Testis (tissue), 2 donors: Measurements from ENCODE around the gene ZNF227.
"Not testable (repeated sequence)": the region's sequence is repeated elsewhere in the genome, so short reads cannot be mapped to it uniquely, and the experiment has no call there.

Source experiments
- POLR2A ChIP-seq: fragments of 450-650 bp; IDR thresholded peaks from one replicate; pipeline ENCODE4 v1.6.1; 2017; ENCODE audit warnings: antibody characterized with exemption, mild to moderate bottlenecking, moderate library complexity
- TF ChIP-seq, protein P1 (sequence below), 3 experiments: fragments of 450-650 bp in 2 of 3; fragments of 200-600 bp in 1 of 3; sonication (generic) in 1 of 3; IDR thresholded peaks; one replicate each; pipeline ENCODE4 v1.5.1; 2016 to 2019; ENCODE audit warnings: antibody characterized with exemption in 3 of 3, mild to moderate bottlenecking in 2 of 3, moderate library complexity in 1 of 3

DNA sequence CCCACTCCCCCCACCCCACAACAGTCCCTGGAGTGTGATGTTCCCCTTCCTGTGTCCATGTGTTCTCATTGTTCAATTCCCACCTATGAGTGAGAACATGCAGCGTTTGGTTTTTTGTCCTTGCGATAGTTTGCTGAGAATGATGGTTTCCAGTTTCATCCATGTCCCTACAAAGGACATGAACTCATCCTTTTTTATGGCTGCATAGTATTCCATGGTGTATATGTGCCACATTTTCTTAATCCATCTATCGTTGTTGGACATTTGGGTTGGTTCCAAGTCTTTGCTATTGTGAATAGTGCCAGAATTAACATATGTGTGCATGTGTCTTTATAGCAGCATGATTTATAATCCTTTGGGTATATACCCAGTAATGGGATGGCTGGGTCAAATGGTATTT is 7.6 kb downstream of the ZNF227 start:
- TF ChIP-seq, protein P1, sequence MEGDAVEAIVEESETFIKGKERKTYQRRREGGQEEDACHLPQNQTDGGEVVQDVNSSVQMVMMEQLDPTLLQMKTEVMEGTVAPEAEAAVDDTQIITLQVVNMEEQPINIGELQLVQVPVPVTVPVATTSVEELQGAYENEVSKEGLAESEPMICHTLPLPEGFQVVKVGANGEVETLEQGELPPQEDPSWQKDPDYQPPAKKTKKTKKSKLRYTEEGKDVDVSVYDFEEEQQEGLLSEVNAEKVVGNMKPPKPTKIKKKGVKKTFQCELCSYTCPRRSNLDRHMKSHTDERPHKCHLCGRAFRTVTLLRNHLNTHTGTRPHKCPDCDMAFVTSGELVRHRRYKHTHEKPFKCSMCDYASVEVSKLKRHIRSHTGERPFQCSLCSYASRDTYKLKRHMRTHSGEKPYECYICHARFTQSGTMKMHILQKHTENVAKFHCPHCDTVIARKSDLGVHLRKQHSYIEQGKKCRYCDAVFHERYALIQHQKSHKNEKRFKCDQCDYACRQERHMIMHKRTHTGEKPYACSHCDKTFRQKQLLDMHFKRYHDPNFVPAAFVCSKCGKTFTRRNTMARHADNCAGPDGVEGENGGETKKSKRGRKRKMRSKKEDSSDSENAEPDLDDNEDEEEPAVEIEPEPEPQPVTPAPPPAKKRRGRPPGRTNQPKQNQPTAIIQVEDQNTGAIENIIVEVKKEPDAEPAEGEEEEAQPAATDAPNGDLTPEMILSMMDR (IDR thresholded peaks at IDR 0.05), result not testable (repeated sequence)
- TF ChIP-seq POLR2A, result not testable (repeated sequence)
